Stromal cell of bone marrow (primary cell): ENCODE data around the gene SOX1.

Source experiments
- DNase-seq: peaks from one replicate; pipeline ENCODE4 v3.0.0-alpha.2; 2012; ENCODE audit warnings: low read depth

The SOX1 gene

GRCh38 chr13:112067116-112067741, at the start of gene SOX1:
SOX1 (plus strand) TSS chr13:112067149; CDS start chr13:112067659, 510 bp downstream.
- DNase-seq, result no peak

- DNase-seq, result no peak
Observed at GRCh38 chr13:112024577-112024976, 42.4 kb upstream of the SOX1 start.

- DNase-seq, result no peak
Observed at GRCh38 chr13:112027250-112027649, 39.7 kb upstream of the SOX1 start.

GRCh38 chr13:112028481-112028880, 38.5 kb upstream of the SOX1 start:
- DNase-seq, result no peak

GRCh38 chr13:112029143-112029542, 37.8 kb upstream of the SOX1 start:
- DNase-seq, result no peak

GRCh38 chr13:112032186-112032993, 34.6 kb upstream of the SOX1 start:
- no peak for DNase-seq

- DNase-seq, result no peak
Observed at GRCh38 chr13:112034231-112034630, 32.7 kb upstream of the SOX1 start.

- DNase-seq, result no peak
Observed at GRCh38 chr13:112034846-112035245, 32.1 kb upstream of the SOX1 start.

- no peak for DNase-seq
Observed at GRCh38 chr13:112042496-112042895, 24.5 kb upstream of the SOX1 start.

GRCh38 chr13:112052213-112052612, 14.7 kb upstream of the SOX1 start:
- no peak for DNase-seq

- DNase-seq, result no peak
Observed at GRCh38 chr13:112053167-112053743, 13.7 kb upstream of the SOX1 start.

- no peak for DNase-seq
Observed at GRCh38 chr13:112053744-112054615, 13.0 kb upstream of the SOX1 start.

GRCh38 chr13:112054616-112055015, 12.3 kb upstream of the SOX1 start:
- DNase-seq, result no peak

GRCh38 chr13:112055036-112055914, 11.7 kb upstream of the SOX1 start:
- no peak for DNase-seq

GRCh38 chr13:112055915-112056269, 11.1 kb upstream of the SOX1 start:
- no peak for DNase-seq

- DNase-seq, result no peak
Observed at GRCh38 chr13:112056284-112056727, 10.6 kb upstream of the SOX1 start.

- no peak for DNase-seq
Observed at GRCh38 chr13:112056739-112057438, 10.1 kb upstream of the SOX1 start.

GRCh38 chr13:112057439-112057735, 9.6 kb upstream of the SOX1 start:
- DNase-seq, result no peak

GRCh38 chr13:112057736-112058518, 9.0 kb upstream of the SOX1 start:
- no peak for DNase-seq

- no peak for DNase-seq
Observed at GRCh38 chr13:112058519-112058873, 8.5 kb upstream of the SOX1 start.
